ENCODE data around the gene CTNNA2. TPM values are rescaled to one million over a fixed set of nuclear protein-coding genes. Genes with fewer than 3 reads are reported as not detected.

Gene CTNNA2
- total RNA-seq, 1 experiment from 2014 or later: not detected

- H3K79me2 ChIP-seq (ENCODE audit: low read depth): no peaks in the 10 kb centered on the region
- H3K4me3 ChIP-seq: no peak overlapping the region
- H3K36me3 ChIP-seq (ENCODE audit: low read depth): no peaks in the 10 kb centered on the region
- no peak overlapping the region for H3K27ac ChIP-seq
- ChIA-PET POLR2A (ENCODE audit: unreplicated experiment) (no interaction called here), CTCF (no interaction called here)
- no peak for DNase-seq
- TF ChIP-seq, protein P1, sequence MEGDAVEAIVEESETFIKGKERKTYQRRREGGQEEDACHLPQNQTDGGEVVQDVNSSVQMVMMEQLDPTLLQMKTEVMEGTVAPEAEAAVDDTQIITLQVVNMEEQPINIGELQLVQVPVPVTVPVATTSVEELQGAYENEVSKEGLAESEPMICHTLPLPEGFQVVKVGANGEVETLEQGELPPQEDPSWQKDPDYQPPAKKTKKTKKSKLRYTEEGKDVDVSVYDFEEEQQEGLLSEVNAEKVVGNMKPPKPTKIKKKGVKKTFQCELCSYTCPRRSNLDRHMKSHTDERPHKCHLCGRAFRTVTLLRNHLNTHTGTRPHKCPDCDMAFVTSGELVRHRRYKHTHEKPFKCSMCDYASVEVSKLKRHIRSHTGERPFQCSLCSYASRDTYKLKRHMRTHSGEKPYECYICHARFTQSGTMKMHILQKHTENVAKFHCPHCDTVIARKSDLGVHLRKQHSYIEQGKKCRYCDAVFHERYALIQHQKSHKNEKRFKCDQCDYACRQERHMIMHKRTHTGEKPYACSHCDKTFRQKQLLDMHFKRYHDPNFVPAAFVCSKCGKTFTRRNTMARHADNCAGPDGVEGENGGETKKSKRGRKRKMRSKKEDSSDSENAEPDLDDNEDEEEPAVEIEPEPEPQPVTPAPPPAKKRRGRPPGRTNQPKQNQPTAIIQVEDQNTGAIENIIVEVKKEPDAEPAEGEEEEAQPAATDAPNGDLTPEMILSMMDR (conservative IDR thresholded peaks at IDR 0.05): no peak
- TF ChIP-seq EZH2 (IDR thresholded peaks at IDR 0.05; ENCODE audit: low read depth): no peak
- no peaks in the 10 kb centered on the region for H3F3A ChIP-seq (ENCODE audit: insufficient read depth, low read depth)
- H3K9me2 ChIP-seq (ENCODE audit: insufficient read depth): no peaks in the 10 kb centered on the region
- H4K20me1 ChIP-seq (ENCODE audit: insufficient read depth): no peaks in the 10 kb centered on the region
- no peaks in the 10 kb centered on the region for H3K27me3 ChIP-seq (ENCODE audit: insufficient read depth, low read depth)
- intact Hi-C loops (cut with micrococcal nuclease; ENCODE audit: unreplicated experiment): no loop called here
- no peak overlapping the region for H3K4me2 ChIP-seq
- no TSS peak for BruUV-seq (replicated peaks)
- H3K9me3 ChIP-seq (ENCODE audit: insufficient read depth, low read depth): no peaks in the 10 kb centered on the region
- H2AFZ ChIP-seq: no peak overlapping the region
- H3K4me1 ChIP-seq (replicated peaks; ENCODE audit: insufficient read depth): no peaks in the 10 kb centered on the region
These were observed 499.2 kb downstream of the CTNNA2 start for GRCh38 chr2:80012061-80012460.

DNA sequence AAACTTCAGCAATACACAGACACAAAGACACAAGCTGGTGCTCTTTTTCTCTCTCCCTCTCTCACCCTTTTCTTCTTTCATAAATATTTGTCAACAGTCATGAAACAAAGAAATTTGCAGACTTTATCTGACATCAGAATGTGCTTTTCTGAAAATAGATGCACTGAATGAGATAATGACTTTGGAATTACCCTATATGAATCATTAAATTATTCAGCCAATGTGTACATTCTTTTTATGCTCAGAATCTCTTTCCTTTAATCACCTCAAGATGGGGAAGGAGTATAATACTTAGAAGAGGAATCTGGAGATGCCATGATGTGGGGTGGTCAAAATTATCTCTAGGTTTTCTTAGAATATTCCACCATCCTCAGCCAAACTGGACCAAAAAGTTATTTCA is 501.8 kb downstream of the CTNNA2 start:
- BruUV-seq (replicated peaks): no TSS peak
- CTCF ChIA-PET: no interaction called here

DNA sequence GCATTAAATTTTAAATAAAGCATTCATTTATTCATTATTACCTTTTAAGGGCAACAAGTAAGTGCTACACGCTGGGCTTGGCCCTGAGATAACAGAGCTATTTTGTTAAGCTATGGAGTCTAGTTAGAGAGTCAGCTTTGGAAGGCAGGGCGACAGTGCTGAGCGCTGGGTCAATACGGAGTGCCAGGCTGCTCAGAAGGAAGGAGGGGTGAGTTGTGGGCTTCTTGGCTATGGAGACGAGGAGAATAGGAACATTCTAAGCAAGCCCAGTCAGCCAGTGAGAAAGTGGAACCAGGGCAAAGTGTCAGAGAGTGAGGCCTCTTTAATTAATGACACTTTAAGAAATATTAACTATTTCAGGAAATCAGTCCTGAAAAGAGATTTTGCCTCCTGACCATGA is 503.3 kb downstream of the CTNNA2 start:
- Histone ChIP-seq H3F3A (ENCODE audit: insufficient read depth, low read depth) (no peaks in the 10 kb centered on the region), H3K27ac (no peak overlapping the region), H3K4me1 (replicated peaks; ENCODE audit: insufficient read depth) (no peaks in the 10 kb centered on the region), H3K4me3 (no peak overlapping the region), H2AFZ (no peak overlapping the region), H4K20me1 (ENCODE audit: insufficient read depth) (no peaks in the 10 kb centered on the region), H3K9me2 (ENCODE audit: insufficient read depth) (no peaks in the 10 kb centered on the region), H3K36me3 (ENCODE audit: low read depth) (no peaks in the 10 kb centered on the region), H3K27me3 (ENCODE audit: insufficient read depth, low read depth) (no peaks in the 10 kb centered on the region), H3K9me3 (ENCODE audit: insufficient read depth, low read depth) (no peaks in the 10 kb centered on the region), H3K79me2 (ENCODE audit: low read depth) (no peaks in the 10 kb centered on the region), H3K4me2 (no peak overlapping the region)
- no peak for DNase-seq
- no peak for TF ChIP-seq EZH2 (IDR thresholded peaks at IDR 0.05; ENCODE audit: low read depth)
- TF ChIP-seq, protein P1 (conservative IDR thresholded peaks at IDR 0.05): no peak
- BruUV-seq (replicated peaks): no TSS peak
- CTCF ChIA-PET: no interaction called here
- intact Hi-C loops (cut with micrococcal nuclease; ENCODE audit: unreplicated experiment): no loop called here
- POLR2A ChIA-PET (ENCODE audit: unreplicated experiment): no interaction called here

More for the DNA sequence above, 501.8 kb downstream of the CTNNA2 start:
- no peaks in the 10 kb centered on the region for H3K9me2 ChIP-seq (ENCODE audit: insufficient read depth)
- DNase-seq: no peak
- H3F3A ChIP-seq (ENCODE audit: insufficient read depth, low read depth): no peaks in the 10 kb centered on the region
- intact Hi-C loops (cut with micrococcal nuclease; ENCODE audit: unreplicated experiment): no loop called here
- no peaks in the 10 kb centered on the region for H3K9me3 ChIP-seq (ENCODE audit: insufficient read depth, low read depth)
- no peak overlapping the region for H2AFZ ChIP-seq
- no peaks in the 10 kb centered on the region for H3K4me1 ChIP-seq (replicated peaks; ENCODE audit: insufficient read depth)
- H3K27me3 ChIP-seq (ENCODE audit: insufficient read depth, low read depth): no peaks in the 10 kb centered on the region
- H3K4me3 ChIP-seq: no peak overlapping the region
- H3K79me2 ChIP-seq (ENCODE audit: low read depth): no peaks in the 10 kb centered on the region
- no peaks in the 10 kb centered on the region for H3K36me3 ChIP-seq (ENCODE audit: low read depth)
- H3K4me2 ChIP-seq: no peak overlapping the region
- no peak overlapping the region for H3K27ac ChIP-seq
- H4K20me1 ChIP-seq (ENCODE audit: insufficient read depth): no peaks in the 10 kb centered on the region
- POLR2A ChIA-PET (ENCODE audit: unreplicated experiment): no interaction called here
- TF ChIP-seq, protein P1 (conservative IDR thresholded peaks at IDR 0.05): no peak
- TF ChIP-seq EZH2 (IDR thresholded peaks at IDR 0.05; ENCODE audit: low read depth): no peak

All from PC-9 (cell line).